Activated B cell treated with CpG ODN at 0.5 μM for 24 hours (primary cell): ENCODE data around the gene GNB1. TPM values are rescaled to one million over a fixed set of nuclear protein-coding genes. Genes with fewer than 3 reads are reported as not detected.

ENCODE experiments used
- ATAC-seq: fragments of 200-7000 bp; cut with Tn5 transposase; one replicate; pipeline ENCODE4 v1.10.0; 2021; ENCODE audit warnings: low read depth, mild to moderate bottlenecking, moderate library complexity
- CTCF ChIA-PET: fragments of 350-600 bp; sonication (Branson Sonifier 250); formaldehyde crosslinking; loops from one replicate; lab custom pipeline; 2021; ENCODE audit warnings: antibody characterized with exemption; lab: Charles Lee
- POLR2A ChIA-PET: fragments of 350-600 bp; sonication (Branson Sonifier 250); formaldehyde crosslinking; loops from one replicate; lab custom pipeline; 2021; ENCODE audit warnings: antibody characterized with exemption; lab: Charles Lee
- DNase-seq: peaks from one replicate; pipeline ENCODE4 v3.0.0; 2022
- H3K27ac Mint-ChIP-seq: one replicate; pipeline ENCODE4 v1.8.0; 2020; ENCODE audit warnings: mixed read lengths
- H3K27me3 Mint-ChIP-seq: one replicate; pipeline ENCODE4 v1.8.0; 2021; ENCODE audit warnings: mixed read lengths
- H3K36me3 Mint-ChIP-seq: one replicate; pipeline ENCODE4 v1.8.0; 2021; ENCODE audit warnings: low read depth, mixed read lengths
- H3K4me1 Mint-ChIP-seq: one replicate; pipeline ENCODE4 v1.8.0; 2021; ENCODE audit warnings: mixed read lengths
- H3K4me3 Mint-ChIP-seq: one replicate; pipeline ENCODE4 v1.8.0; 2020; ENCODE audit warnings: mild to moderate bottlenecking, mixed read lengths
- H3K9me3 Mint-ChIP-seq: one replicate; pipeline ENCODE4 v1.8.0; 2020; ENCODE audit warnings: mixed read lengths
- CTCF ChIP-seq: fragments of 200-600 bp; IDR thresholded peaks from one replicate; pipeline ENCODE4 v1.8.0; 2022; ENCODE audit warnings: antibody characterized with exemption, mild to moderate bottlenecking
- intact Hi-C: fragments of 100-400 bp; cut with micrococcal nuclease; formaldehyde crosslinking; loops from one replicate; pipeline ENCODE4 v1.15.1; 2024
- total RNA-seq: library from RNA; stranded (reverse); gene quantifications from 2 replicates; pipeline ENCODE4 v1.2.3, GENCODE V29; 2022

Gene GNB1
- total RNA-seq, 1 donor from 2014 or later: 302 TPM

GRCh38 chr1:1880617-1881312, 10.1 kb downstream of the GNB1 start:
- peak overlapping the region; percentile 44 for H3K4me3 Mint-ChIP-seq
- ATAC-seq (no peak), DNase-seq (no peak)
- CTCF ChIA-PET: no interaction called here
- peak overlapping the region; percentile 31 for H3K27ac Mint-ChIP-seq
- H3K9me3 Mint-ChIP-seq: no peaks in the 10 kb centered on the region
- H3K4me1 Mint-ChIP-seq: peaks cover 72% of the 10 kb centered on the region
- intact Hi-C loops: no loop called here
- H3K27me3 Mint-ChIP-seq: no peaks in the 10 kb centered on the region
- H3K36me3 Mint-ChIP-seq: peaks cover 33% of the 10 kb centered on the region
- POLR2A ChIA-PET: no interaction called here
- no peak for TF ChIP-seq CTCF

- no peak for DNase-seq
- Mint-ChIP-seq H3K4me3 (no peak overlapping the region), H3K27ac (no peak overlapping the region), H3K4me1 (peaks cover 79% of the 10 kb centered on the region), H3K9me3 (no peaks in the 10 kb centered on the region), H3K27me3 (no peaks in the 10 kb centered on the region), H3K36me3 (peaks cover 40% of the 10 kb centered on the region)
- ChIA-PET POLR2A (no interaction called here), CTCF (no interaction called here)
- TF ChIP-seq CTCF: no peak
- no peak for ATAC-seq
- intact Hi-C loops: no loop called here
Observed at GRCh38 chr1:1879942-1880341, 10.9 kb downstream of the GNB1 start.

GRCh38 chr1:1877865-1878436, 12.9 kb downstream of the GNB1 start:
- intact Hi-C loops: no loop called here
- CTCF ChIA-PET: no interaction called here
- H3K4me3 Mint-ChIP-seq: no peak overlapping the region

GRCh38 chr1:1876335-1876930, 14.5 kb downstream of the GNB1 start:
- DNase-seq: no peak
- no peak for ATAC-seq
- Mint-ChIP-seq H3K27ac (peak overlapping the region; percentile 38), H3K36me3 (peaks cover 55% of the 10 kb centered on the region), H3K4me1 (peaks cover 79% of the 10 kb centered on the region), H3K4me3 (no peak overlapping the region), H3K9me3 (no peaks in the 10 kb centered on the region), H3K27me3 (no peaks in the 10 kb centered on the region)
- intact Hi-C loops: no loop called here
- TF ChIP-seq CTCF: no peak
- CTCF ChIA-PET: interaction anchor here (1.1 kb wide), 1 partner anchor 9 kb away, joined by 3 read pairs; no protein-coding TSS in a partner anchor
- POLR2A ChIA-PET: no interaction called here

More at GRCh38 chr1:1877865-1878436, 12.9 kb downstream of the GNB1 start:
- DNase-seq (no peak), ATAC-seq (no peak)
- H3K27ac Mint-ChIP-seq: no peak overlapping the region
- TF ChIP-seq CTCF: no peak
- no peaks in the 10 kb centered on the region for H3K9me3 Mint-ChIP-seq
- POLR2A ChIA-PET: interaction anchor here (0.7 to 1.3 kb wide), 2 partner anchors 8 to 13 kb away, joined by 3 to 5 read pairs; no protein-coding TSS in a partner anchor
- no peaks in the 10 kb centered on the region for H3K27me3 Mint-ChIP-seq
- peaks cover 49% of the 10 kb centered on the region for H3K36me3 Mint-ChIP-seq
- peaks cover 78% of the 10 kb centered on the region for H3K4me1 Mint-ChIP-seq

GRCh38 chr1:1875932-1876331, 15.0 kb downstream of the GNB1 start:
- POLR2A ChIA-PET: no interaction called here
- DNase-seq: no peak
- Mint-ChIP-seq H3K9me3 (no peaks in the 10 kb centered on the region), H3K27ac (peak overlapping the region; percentile 24), H3K4me3 (no peak overlapping the region), H3K4me1 (peaks cover 79% of the 10 kb centered on the region), H3K27me3 (no peaks in the 10 kb centered on the region), H3K36me3 (peaks cover 56% of the 10 kb centered on the region)
- no peak for TF ChIP-seq CTCF
- intact Hi-C loops: no loop called here
- CTCF ChIA-PET: no interaction called here
- no peak for ATAC-seq
